ENCODE data around the gene KRTAP10-4. TPM values are rescaled to one million over a fixed set of nuclear protein-coding genes. Genes with fewer than 3 reads are reported as not detected.

Gene KRTAP10-4
- polyA plus RNA-seq, 2 of the 4 experiments (the other 2 are of a cell fraction): not detected

- TF ChIP-seq JUNB (IDR thresholded peaks at IDR 0.05) (no peak), GATA3 (IDR thresholded peaks at IDR 0.05; ENCODE audit: borderline replicate concordance) (no peak), PBX3 (IDR thresholded peaks at IDR 0.05) (no peak), EP300 (IDR thresholded peaks at IDR 0.05) (no peak)
Measured at GRCh38 chr21:44558695-44559094, 14.8 kb upstream of the KRTAP10-4 start, which contains the start of gene KRTAP10-3 (continued).

DNA sequence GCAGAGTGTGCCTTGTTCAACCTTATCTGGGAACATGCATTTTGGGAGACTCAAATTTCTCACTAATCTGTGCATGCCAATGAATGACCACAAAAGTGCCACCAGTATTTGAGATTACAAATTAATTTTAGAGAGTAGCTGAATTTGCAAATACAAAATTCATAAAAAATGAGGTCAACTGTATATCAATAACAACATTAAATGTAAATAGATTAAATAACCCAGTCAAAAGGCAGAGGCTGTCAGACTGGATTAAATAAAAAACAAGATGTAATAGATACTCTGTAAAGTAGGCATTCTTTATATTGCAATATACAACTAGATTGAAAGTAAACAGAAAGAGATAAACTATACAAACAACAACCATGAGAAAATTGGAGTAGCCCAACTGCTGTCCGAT is 9.4 kb upstream of the KRTAP10-4 start:
- ATAC-seq (no peak), DNase-seq (ENCODE audit: low read depth in 1 of 2, low spot score in 1 of 2) (no peak), FAIRE-seq (no peak)
- WGBS (ENCODE audit: missing lambda C conversion rate): 88% methylated on average over 1 of the region's 1 CpG
- Histone ChIP-seq H3K4me2 (no peak overlapping the region), H3K9me3 (no peaks in the 10 kb centered on the region), H3K4me3 (no peak overlapping the region), H3K27ac (no peak overlapping the region), H3K4me1 (no peaks in the 10 kb centered on the region)
- TF ChIP-seq JUN (IDR thresholded peaks at IDR 0.05) (no peak), MYC (IDR thresholded peaks at IDR 0.05; ENCODE audit: borderline replicate concordance, low read length) (no peak), RCOR1 (IDR thresholded peaks at IDR 0.05; ENCODE audit: low read depth, low read length) (no peak), RAD21 (conservative IDR thresholded peaks at IDR 0.05 in 1 of 2, IDR thresholded peaks at IDR 0.05 in 1 of 2) (no peak), HEYL (CRISPR knock-in tag; IDR thresholded peaks at IDR 0.05) (no peak), HOXA7 (CRISPR knock-in tag; IDR thresholded peaks at IDR 0.05) (no peak), ZNF302 (CRISPR knock-in tag; IDR thresholded peaks at IDR 0.05) (no peak), HOXB13 (CRISPR knock-in tag; IDR thresholded peaks at IDR 0.05; ENCODE audit: low read depth) (no peak), EHF (CRISPR knock-in tag; IDR thresholded peaks at IDR 0.05) (no peak), CTCF (IDR thresholded peaks at IDR 0.05) (no peak), MAFK (IDR thresholded peaks at IDR 0.05; ENCODE audit: partially characterized antibody) (no peak), HDAC2 (IDR thresholded peaks at IDR 0.05) (no peak), ZSCAN20 (CRISPR knock-in tag; IDR thresholded peaks at IDR 0.05) (no peak), CBX2 (IDR thresholded peaks at IDR 0.05; ENCODE audit: borderline replicate concordance, low read depth) (no peak), PBX3 (IDR thresholded peaks at IDR 0.05) (no peak), EHMT2 (IDR thresholded peaks at IDR 0.05; ENCODE audit: low read depth) (no peak)
- TF ChIP-seq, protein P1, sequence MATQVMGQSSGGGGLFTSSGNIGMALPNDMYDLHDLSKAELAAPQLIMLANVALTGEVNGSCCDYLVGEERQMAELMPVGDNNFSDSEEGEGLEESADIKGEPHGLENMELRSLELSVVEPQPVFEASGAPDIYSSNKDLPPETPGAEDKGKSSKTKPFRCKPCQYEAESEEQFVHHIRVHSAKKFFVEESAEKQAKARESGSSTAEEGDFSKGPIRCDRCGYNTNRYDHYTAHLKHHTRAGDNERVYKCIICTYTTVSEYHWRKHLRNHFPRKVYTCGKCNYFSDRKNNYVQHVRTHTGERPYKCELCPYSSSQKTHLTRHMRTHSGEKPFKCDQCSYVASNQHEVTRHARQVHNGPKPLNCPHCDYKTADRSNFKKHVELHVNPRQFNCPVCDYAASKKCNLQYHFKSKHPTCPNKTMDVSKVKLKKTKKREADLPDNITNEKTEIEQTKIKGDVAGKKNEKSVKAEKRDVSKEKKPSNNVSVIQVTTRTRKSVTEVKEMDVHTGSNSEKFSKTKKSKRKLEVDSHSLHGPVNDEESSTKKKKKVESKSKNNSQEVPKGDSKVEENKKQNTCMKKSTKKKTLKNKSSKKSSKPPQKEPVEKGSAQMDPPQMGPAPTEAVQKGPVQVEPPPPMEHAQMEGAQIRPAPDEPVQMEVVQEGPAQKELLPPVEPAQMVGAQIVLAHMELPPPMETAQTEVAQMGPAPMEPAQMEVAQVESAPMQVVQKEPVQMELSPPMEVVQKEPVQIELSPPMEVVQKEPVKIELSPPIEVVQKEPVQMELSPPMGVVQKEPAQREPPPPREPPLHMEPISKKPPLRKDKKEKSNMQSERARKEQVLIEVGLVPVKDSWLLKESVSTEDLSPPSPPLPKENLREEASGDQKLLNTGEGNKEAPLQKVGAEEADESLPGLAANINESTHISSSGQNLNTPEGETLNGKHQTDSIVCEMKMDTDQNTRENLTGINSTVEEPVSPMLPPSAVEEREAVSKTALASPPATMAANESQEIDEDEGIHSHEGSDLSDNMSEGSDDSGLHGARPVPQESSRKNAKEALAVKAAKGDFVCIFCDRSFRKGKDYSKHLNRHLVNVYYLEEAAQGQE (IDR thresholded peaks at IDR 0.05): no peak
- TF ChIP-seq, protein P2, sequence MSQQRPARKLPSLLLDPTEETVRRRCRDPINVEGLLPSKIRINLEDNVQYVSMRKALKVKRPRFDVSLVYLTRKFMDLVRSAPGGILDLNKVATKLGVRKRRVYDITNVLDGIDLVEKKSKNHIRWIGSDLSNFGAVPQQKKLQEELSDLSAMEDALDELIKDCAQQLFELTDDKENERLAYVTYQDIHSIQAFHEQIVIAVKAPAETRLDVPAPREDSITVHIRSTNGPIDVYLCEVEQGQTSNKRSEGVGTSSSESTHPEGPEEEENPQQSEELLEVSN (IDR thresholded peaks at IDR 0.05; ENCODE audit: borderline replicate concordance, low read depth): no peak
- TF ChIP-seq, protein P3, sequence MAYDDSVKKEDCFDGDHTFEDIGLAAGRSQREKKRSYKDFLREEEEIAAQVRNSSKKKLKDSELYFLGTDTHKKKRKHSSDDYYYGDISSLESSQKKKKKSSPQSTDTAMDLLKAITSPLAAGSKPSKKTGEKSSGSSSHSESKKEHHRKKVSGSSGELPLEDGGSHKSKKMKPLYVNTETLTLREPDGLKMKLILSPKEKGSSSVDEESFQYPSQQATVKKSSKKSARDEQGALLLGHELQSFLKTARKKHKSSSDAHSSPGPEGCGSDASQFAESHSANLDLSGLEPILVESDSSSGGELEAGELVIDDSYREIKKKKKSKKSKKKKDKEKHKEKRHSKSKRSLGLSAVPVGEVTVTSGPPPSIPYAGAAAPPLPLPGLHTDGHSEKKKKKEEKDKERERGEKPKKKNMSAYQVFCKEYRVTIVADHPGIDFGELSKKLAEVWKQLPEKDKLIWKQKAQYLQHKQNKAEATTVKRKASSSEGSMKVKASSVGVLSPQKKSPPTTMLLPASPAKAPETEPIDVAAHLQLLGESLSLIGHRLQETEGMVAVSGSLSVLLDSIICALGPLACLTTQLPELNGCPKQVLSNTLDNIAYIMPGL (CRISPR knock-in tag; IDR thresholded peaks at IDR 0.05; ENCODE audit: borderline replicate concordance): no peak
- ChIA-PET CTCF (no interaction called here), POLR2A (no interaction called here)

Data from A549 (cell line).